ENCODE measurements around the gene ZNF366.

DNA sequence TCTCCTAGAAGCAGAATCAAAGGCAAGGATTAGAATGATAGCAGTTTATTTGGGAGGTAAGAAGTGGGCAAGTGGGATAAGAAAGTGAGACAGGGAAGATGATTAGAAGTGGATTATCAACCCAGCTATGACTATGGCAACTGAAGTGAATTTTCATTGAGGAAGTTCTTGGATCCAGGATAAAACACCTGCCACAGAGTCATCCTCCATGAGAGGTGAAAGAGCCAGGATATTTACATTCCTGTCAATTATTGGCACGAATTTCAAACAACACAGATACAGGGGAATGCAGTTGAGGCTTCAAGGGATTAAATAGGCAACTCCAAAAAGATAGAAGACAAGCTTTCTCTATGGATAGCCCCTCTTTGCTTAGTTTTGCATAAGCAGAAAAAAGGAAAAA, 31.8 kb upstream of the ZNF366 start:
- TF ChIP-seq, protein P1, sequence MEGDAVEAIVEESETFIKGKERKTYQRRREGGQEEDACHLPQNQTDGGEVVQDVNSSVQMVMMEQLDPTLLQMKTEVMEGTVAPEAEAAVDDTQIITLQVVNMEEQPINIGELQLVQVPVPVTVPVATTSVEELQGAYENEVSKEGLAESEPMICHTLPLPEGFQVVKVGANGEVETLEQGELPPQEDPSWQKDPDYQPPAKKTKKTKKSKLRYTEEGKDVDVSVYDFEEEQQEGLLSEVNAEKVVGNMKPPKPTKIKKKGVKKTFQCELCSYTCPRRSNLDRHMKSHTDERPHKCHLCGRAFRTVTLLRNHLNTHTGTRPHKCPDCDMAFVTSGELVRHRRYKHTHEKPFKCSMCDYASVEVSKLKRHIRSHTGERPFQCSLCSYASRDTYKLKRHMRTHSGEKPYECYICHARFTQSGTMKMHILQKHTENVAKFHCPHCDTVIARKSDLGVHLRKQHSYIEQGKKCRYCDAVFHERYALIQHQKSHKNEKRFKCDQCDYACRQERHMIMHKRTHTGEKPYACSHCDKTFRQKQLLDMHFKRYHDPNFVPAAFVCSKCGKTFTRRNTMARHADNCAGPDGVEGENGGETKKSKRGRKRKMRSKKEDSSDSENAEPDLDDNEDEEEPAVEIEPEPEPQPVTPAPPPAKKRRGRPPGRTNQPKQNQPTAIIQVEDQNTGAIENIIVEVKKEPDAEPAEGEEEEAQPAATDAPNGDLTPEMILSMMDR (IDR thresholded peaks at IDR 0.05 in 8 of 11, conservative IDR thresholded peaks at IDR 0.05 in 3 of 11) = no peak
- TF ChIP-seq POLR2A (IDR thresholded peaks at IDR 0.05) = no peak
